Muscle layer of duodenum (tissue), 2 donors: ENCODE measurements around the gene SLC66A3.

ENCODE experiments used
- H3K27ac ChIP-seq: one replicate; pipeline ENCODE4 v1.7.0; 2013; ENCODE audit warnings: mild to moderate bottlenecking, low read length
- H3K27me3 ChIP-seq: one replicate; pipeline ENCODE4 v1.7.0; 2013; ENCODE audit warnings: low read depth, mild to moderate bottlenecking, control low read depth, low read length
- H3K36me3 ChIP-seq, 2 donors: one replicate each; pipeline ENCODE4 v1.7.0; 2013; ENCODE audit warnings: low read length in 2 of 2, control low read depth in 1 of 2, mild to moderate bottlenecking in 1 of 2; ENCODE audit not compliant: insufficient read depth in 2 of 2, control insufficient read depth in 1 of 2
- H3K4me1 ChIP-seq, 2 donors: one replicate each; pipeline ENCODE4 v1.7.0; 2013; ENCODE audit warnings: low read length in 2 of 2, mild to moderate bottlenecking in 2 of 2, control low read depth in 1 of 2, moderate library complexity in 1 of 2; ENCODE audit not compliant: insufficient read depth in 2 of 2, control insufficient read depth in 1 of 2
- H3K4me3 ChIP-seq, 2 donors: one replicate each; pipeline ENCODE4 v1.7.0; 2013; ENCODE audit warnings: low read length in 2 of 2, low read depth in 1 of 2, mild to moderate bottlenecking in 1 of 2
- H3K9me3 ChIP-seq, 2 donors: one replicate each; pipeline ENCODE4 v1.7.0; 2013; ENCODE audit warnings: low read length in 2 of 2, control low read depth in 1 of 2, mild to moderate bottlenecking in 1 of 2; ENCODE audit not compliant: control insufficient read depth in 1 of 2
- donor health status: healthy.

SLC66A3 gene

DNA sequence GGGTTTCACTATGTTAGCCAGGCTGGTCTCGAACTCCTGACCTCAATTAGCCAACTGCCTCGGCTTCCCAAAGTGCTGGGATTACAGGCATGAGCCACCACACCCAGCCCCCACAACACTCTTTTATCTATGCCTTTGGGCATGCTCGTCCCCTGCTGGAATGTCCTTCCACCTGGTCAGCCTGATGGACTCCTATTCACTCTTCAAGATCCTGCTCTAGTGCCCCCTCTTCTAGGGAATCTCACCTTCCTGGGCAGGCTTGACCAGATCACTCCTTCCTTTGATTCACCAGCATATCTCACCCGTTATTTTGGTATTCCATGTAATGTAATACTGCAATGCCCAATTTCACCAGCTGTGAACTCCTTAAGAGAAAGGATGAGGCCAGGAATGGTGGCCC lies 13.9 kb upstream of the SLC66A3 start:
- Histone ChIP-seq H3K4me3 (no peak overlapping the region), H3K27me3 (no peaks in the 10 kb centered on the region), H3K27ac (no peak overlapping the region), H3K36me3 (no peaks in the 10 kb centered on the region), H3K9me3 (peaks cover 0 to 4% of the 10 kb centered on the region in 2 donors), H3K4me1 (no peaks in the 10 kb centered on the region)

DNA sequence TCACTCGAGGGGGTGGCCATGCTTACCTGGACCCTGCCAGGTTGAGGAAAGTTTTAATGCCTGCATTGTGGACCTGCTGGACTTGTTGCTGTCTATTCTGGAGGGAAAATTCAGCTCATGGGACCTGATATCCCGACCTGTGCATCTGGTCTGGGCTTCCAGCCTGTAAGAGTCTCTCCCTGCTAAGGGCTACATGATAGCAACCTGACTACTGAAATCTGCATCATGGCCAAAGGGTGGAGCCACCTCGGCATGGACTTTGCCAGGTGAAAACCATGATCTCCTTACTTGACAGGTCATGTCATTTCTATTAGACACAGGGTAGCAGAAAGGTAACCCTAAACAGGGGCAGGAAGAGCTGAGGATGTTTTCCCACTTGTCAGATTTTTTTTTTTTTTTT lies 12.9 kb upstream of the SLC66A3 start:
- Histone ChIP-seq H3K4me3 (no peak overlapping the region), H3K4me1 (no peaks in the 10 kb centered on the region), H3K9me3 (peaks cover 0 to 4% of the 10 kb centered on the region in 2 donors), H3K27me3 (no peaks in the 10 kb centered on the region), H3K27ac (no peak overlapping the region), H3K36me3 (no peaks in the 10 kb centered on the region)

DNA sequence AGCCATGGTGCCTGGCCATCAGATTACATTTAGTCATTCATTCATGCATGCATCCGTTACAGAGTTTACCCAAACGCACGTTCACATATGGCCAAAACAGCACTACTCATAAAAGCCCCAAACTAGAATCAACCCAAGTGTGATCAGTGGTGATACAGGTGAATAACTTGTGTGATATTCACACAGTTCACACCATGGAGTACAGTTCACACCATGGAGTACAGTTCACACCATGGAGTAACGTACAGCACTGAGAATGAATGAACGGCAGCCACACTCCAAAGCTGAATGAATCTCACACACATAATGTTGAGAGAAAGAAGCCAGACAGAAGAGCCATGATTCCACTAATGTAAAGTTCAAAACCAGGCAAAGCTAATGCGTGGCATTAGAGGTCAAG lies 12.3 kb upstream of the SLC66A3 start:
- no peaks in the 10 kb centered on the region for H3K27me3 ChIP-seq

DNA sequence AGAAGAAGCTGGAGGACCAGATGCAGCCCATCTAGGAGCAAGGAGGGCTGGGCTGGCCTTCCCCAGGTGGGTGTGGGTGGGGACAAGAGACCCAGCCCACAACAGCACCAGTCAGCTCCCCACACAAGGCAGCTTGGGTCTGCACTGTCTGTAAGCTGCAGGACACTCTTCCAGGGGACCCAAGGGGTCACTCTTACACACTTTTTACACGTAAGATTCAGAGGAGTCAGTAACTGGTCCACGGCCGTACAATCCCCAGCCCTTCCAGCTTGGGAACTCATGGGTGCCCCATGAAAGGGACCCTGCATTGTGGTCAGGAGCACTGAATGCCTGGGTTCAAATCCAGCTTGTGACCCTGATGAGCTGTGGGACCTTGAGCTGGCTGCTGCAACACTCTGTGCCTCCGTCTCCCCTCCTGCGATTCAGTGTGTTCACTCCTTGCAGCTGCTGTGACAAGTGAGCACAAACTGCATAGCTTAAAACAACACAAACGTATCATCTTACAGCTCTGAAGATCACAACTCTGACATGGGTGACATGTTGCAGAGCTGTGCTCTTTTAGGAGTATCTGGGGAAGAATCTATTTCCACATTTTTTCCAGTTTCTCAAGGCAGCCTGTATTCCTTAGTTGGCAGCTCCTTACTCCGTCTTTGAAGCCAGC lies 11.1 kb upstream of the SLC66A3 start:
- no peaks in the 10 kb centered on the region for H3K4me1 ChIP-seq
- no peak overlapping the region for H3K4me3 ChIP-seq
- H3K27me3 ChIP-seq, result no peaks in the 10 kb centered on the region
- H3K36me3 ChIP-seq, result no peaks in the 10 kb centered on the region
- H3K9me3 ChIP-seq, result peaks cover 0 to 4% of the 10 kb centered on the region in 2 donors
- H3K27ac ChIP-seq, result no peak overlapping the region

More for the DNA sequence above, 12.3 kb upstream of the SLC66A3 start:
- peaks cover 0 to 4% of the 10 kb centered on the region in 2 donors for H3K9me3 ChIP-seq
- no peaks in the 10 kb centered on the region for H3K4me1 ChIP-seq
- H3K4me3 ChIP-seq, result no peak overlapping the region
- H3K27ac ChIP-seq, result no peak overlapping the region
- no peaks in the 10 kb centered on the region for H3K36me3 ChIP-seq

DNA sequence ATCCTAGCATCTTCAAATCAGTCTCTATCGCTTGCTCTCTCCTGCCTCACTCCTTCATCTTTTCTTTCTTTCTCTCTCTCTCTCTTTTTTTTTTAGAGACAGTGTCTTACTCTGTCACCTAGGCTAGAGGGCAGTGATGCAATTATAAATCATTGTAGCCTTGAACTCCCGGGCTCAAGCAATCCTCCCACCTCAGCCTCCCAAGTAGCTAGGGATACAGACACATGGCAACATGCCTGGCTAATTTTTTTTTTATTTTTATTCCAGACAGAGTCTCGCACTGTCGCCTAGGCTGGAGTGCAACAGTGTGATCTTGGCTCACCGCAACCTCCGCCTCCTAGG lies 10.6 kb upstream of the SLC66A3 start:
- Histone ChIP-seq H3K4me3 (no peak overlapping the region), H3K27ac (no peak overlapping the region), H3K9me3 (peaks cover 0 to 4% of the 10 kb centered on the region in 2 donors)

DNA sequence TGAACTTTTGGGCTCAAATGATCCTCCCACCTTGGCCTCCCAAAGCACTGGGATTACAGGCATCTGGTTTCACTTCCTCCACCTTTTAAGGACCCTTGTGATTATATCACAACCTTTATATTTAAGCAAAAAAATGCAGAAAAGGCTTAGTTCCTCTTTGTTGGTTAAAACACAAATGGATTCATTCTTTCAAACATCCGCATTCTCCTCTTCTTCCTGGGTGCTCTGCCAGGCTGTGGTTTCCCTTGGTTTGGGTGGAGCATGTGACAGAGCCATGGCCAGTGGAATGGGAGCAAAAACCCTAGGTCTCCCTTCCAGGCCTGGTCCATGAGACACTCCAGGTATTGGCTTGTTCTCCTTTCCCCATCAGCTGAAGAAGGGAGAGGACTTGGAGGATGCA lies 9.9 kb upstream of the SLC66A3 start:
- Histone ChIP-seq H3K36me3 (no peaks in the 10 kb centered on the region), H3K9me3 (peaks cover 0 to 4% of the 10 kb centered on the region in 2 donors), H3K27ac (no peak overlapping the region), H3K4me1 (no peaks in the 10 kb centered on the region), H3K4me3 (no peak overlapping the region), H3K27me3 (no peaks in the 10 kb centered on the region)

More for the DNA sequence above, 10.6 kb upstream of the SLC66A3 start:
- Histone ChIP-seq H3K27me3 (no peaks in the 10 kb centered on the region), H3K36me3 (no peaks in the 10 kb centered on the region), H3K4me1 (no peaks in the 10 kb centered on the region)

DNA sequence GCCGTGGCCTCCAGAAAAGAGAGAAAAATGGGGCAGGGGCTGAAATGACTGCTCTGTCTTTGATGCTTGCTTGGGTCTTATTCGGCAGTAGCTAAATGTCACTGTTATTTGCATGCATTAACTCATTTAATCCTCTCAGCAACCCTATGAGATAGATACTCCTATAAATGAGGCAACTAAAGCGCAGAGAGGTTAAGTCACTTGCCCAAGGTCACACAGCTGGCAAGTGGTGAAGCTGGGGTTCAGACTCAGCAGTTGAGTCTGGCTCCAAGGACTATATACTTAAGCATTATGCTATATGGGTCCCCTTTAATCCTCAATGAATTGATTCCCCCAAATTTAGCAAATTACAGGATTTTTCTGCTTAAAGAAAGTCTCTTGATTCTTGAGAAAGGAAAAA lies 9.2 kb upstream of the SLC66A3 start:
- Histone ChIP-seq H3K27ac (no peak overlapping the region), H3K4me1 (no peaks in the 10 kb centered on the region), H3K9me3 (peaks cover 0 to 4% of the 10 kb centered on the region in 2 donors), H3K4me3 (no peak overlapping the region), H3K36me3 (no peaks in the 10 kb centered on the region), H3K27me3 (no peaks in the 10 kb centered on the region)

DNA sequence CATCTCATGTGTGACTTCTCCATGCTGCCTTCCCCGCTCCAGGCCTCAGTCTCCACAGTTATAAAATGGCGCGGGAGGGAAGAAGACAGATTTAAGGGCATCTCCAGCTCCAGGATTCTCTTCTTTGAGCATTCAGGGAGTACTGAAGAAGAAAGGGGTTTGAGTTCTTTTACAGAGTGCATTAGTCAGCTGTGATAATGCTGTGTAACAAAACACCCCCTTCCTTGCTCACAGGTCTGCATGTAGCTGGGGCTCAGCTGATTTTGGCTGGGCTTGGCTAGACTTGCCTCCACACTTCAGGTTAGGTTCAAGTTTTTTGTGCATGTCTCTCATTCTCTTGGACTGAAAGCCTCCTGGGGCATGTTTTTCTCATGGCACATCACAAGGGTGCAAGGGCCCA lies 8.0 kb upstream of the SLC66A3 start:
- Histone ChIP-seq H3K27ac (no peak overlapping the region), H3K36me3 (no peaks in the 10 kb centered on the region), H3K4me3 (no peak overlapping the region), H3K9me3 (peaks cover 0 to 4% of the 10 kb centered on the region in 2 donors), H3K4me1 (no peaks in the 10 kb centered on the region), H3K27me3 (no peaks in the 10 kb centered on the region)

DNA sequence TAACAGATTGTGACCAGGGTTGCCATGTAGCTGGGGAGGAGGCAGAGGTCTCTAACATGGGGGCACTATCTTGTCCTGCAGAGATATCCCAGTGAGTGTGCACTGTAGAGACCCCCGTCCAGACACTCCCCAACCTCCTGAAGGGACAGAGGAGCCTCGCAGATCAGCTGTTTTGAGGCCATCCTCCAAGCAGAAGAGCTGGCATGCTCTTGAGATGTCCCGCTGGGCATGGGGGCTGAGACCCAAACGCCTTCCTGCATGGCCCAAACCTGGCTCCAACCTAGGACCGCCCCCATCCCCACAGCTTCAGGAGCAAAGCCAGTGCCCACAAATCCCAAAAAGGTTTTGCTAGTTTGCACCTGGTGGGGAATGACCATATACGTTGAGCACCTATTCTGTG lies 2.7 kb upstream of the SLC66A3 start:
- Histone ChIP-seq H3K27ac (no peak overlapping the region), H3K9me3 (no peaks in the 10 kb centered on the region), H3K36me3 (no peaks in the 10 kb centered on the region), H3K4me3 (no peak overlapping the region), H3K4me1 (peaks cover 0 to 12% of the 10 kb centered on the region in 2 donors), H3K27me3 (no peaks in the 10 kb centered on the region)

DNA sequence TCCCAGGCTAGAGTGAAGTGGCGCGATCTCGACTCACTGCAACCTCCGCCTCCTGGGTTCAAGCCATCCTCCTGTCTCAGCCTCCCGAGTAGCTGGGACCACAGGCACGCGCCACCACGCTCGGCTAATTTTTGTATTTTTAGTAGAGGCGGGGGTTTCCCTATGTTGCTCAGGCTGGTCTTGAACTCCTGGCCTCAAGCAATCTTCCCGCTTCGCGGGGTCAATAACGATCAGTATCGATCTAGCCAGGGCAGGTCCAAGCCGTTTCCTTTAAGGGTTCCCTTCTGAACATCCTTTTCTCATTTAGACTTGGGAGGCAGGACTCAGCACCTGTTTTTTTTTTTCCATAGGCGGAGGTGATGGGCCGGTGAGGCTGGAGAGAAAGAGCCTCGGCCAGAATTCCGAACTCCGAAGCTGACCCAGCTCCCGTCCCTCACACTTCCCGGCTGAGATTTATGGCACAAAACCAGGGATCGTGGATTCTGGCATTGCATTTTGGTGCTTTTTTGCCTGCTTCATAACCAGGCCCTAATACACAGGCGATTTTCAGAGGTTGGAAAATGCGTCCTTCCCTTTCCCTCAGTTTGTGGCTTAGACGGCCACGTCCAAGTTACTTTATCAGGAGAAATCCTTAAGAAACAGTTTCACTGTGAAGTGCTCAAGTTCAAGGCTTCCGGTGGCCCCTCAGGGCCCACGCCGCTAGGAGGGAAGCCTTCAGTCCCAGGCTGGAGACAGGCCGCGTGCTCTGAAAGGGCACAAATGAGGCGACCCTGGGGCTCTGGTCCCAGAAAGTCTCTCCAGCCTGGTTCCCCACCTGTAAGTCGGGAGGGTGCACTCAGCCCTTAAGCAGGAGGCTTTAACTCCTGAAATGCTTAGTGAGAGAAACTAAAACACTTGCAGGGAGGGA lies 998 bp upstream of the SLC66A3 start:
- Histone ChIP-seq H3K36me3 (no peaks in the 10 kb centered on the region), H3K4me3 (peak overlapping the region; percentile 65 to 68), H3K27me3 (no peaks in the 10 kb centered on the region), H3K27ac (peak overlapping the region; percentile 94), H3K9me3 (no peaks in the 10 kb centered on the region), H3K4me1 (peaks cover 0 to 12% of the 10 kb centered on the region in 2 donors)

DNA sequence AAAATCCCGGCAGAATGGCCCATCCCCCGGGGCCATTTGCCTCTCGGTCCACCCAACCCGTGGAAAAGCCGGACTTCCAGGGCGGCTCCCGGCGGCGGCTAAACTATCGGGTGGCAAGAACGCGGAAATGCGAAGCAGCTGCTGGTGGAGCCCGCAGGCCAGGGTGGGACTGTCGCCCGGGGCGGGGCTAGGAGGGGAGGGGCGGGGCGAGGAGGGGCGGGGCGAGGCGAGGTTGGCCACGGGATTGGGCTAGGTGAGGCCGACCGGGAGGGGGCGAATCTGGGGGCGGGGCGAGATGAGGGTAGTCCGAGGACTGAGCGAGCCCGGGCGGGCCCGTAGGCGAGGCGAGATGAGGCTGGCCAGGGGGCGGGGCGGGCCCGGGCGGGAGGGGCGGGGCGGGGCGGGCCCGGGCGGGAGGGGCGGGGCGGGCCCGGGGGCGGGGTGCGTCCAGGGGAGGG lies 315 bp upstream of the SLC66A3 start:
- Histone ChIP-seq H3K4me3 (peak overlapping the region; percentile 68 to 91), H3K36me3 (no peaks in the 10 kb centered on the region), H3K9me3 (no peaks in the 10 kb centered on the region), H3K27me3 (no peaks in the 10 kb centered on the region), H3K4me1 (peaks cover 0 to 12% of the 10 kb centered on the region in 2 donors), H3K27ac (peak overlapping the region; percentile 94)
